ENCODE measurements around the gene TEAD1.

DNA sequence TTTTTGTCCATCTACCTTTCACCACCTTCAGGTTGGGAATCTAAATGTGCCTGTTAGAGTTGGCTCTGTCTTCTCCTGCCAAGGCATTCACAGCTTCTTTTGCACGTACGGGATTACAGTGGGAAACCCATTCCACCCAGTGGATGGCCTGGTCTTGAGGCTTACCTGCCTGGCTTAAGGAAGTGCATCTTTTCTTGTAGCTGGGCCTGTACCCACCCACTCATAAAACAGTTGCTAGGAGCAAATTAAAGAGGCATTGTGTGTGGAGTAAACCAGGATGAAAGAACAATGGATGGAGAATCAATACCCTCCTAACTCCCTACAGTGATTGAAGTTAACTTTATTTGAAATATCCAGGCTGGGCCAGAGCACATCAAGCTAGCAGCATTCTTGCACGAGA lies 71.6 kb downstream of the TEAD1 start:
- TF ChIP-seq CTCF (IDR thresholded peaks at IDR 0.05): no peak
- TF ChIP-seq POLR2A (IDR thresholded peaks at IDR 0.05): no peak
